A549 (cell line): ENCODE results near the gene DCHS2. TPM values are rescaled to one million over a fixed set of nuclear protein-coding genes. Genes with fewer than 3 reads are reported as not detected.

ENCODE experiments used
- ATAC-seq, 2 experiments: fragments of 200-7000 bp in 1 of 2; fragments of >200 bp in 1 of 2; cut with Nextera tagmentation in 1 of 2; cut with Tn5 transposase in 1 of 2; 3 replicates each; pipeline versions ENCODE4 v1.8.0 to v1.9.1; 2018 to 2020; ENCODE audit warnings: mild to moderate bottlenecking in 1 of 2, moderate library complexity in 1 of 2
- CTCF ChIA-PET: fragments of 300-600 bp; sonication (Branson Sonifier 250); formaldehyde crosslinking; extraction: SDS; loops from one replicate; lab custom pipeline; 2021; ENCODE audit warnings: antibody characterized with exemption, inconsistent platforms; lab: Yijun Ruan, JAX
- POLR2A ChIA-PET: fragments of 350-600 bp; formaldehyde crosslinking; extraction: SDS; loops from one replicate; lab custom pipeline; 2021; ENCODE audit warnings: antibody characterized with exemption, inconsistent platforms; lab: Yijun Ruan, JAX
- DNase-seq, 2 experiments: peaks; one replicate each; pipeline versions ENCODE4 v3.0.0 to v3.0.0-alpha.2; 2011 to 2016; ENCODE audit warnings: low read depth in 1 of 2, low spot score in 1 of 2
- FAIRE-seq: peaks from 2 replicates; lab custom pipeline; 2011; peaks lifted over from hg19 to GRCh38; lab: Jason Lieb, UNC
- H3K27ac ChIP-seq, 2 experiments: fragments of >200 bp; sonication (Bioruptor Twin); formaldehyde crosslinking; 3 replicates each; pipeline ENCODE4 v1.5.1; 2016 to 2017
- H3K4me1 ChIP-seq: fragments of >200 bp; sonication (Bioruptor Twin); formaldehyde crosslinking; 3 replicates; pipeline ENCODE4 v1.6.1; 2016
- H3K4me2 ChIP-seq: fragments of >200 bp; sonication (Bioruptor Twin); formaldehyde crosslinking; 3 replicates; pipeline ENCODE4 v1.6.1; 2016
- H3K4me3 ChIP-seq: fragments of >200 bp; sonication (Bioruptor Twin); formaldehyde crosslinking; 3 replicates; pipeline ENCODE4 v1.5.1; 2016
- H3K9me3 ChIP-seq: fragments of >200 bp; sonication (Bioruptor Twin); formaldehyde crosslinking; 3 replicates; pipeline ENCODE4 v1.6.1; 2016
- ATOH8 ChIP-seq: fragments of 250-450 bp; sonication (Bioruptor Pico); IDR thresholded peaks from 2 replicates; pipeline ENCODE4 v1.5.0; 2020; ENCODE audit warnings: low read depth, mild to moderate bottlenecking, moderate library complexity
- BCL3 ChIP-seq: fragments of >200 bp; sonication (Bioruptor Twin); formaldehyde crosslinking; IDR thresholded peaks from 3 replicates; pipeline ENCODE4 v1.6.1; 2016
- CBX2 ChIP-seq: fragments of 200-600 bp; sonication (generic); IDR thresholded peaks from 2 replicates; pipeline ENCODE4 v1.6.1; 2016; ENCODE audit warnings: low read depth, mild to moderate bottlenecking, borderline replicate concordance
- CHD2 ChIP-seq: fragments of 150-350 bp; IDR thresholded peaks from 2 replicates; pipeline ENCODE4 v1.6.1; 2014; ENCODE audit warnings: low read length; ENCODE audit not compliant: partially characterized antibody
- CHD4 ChIP-seq: fragments of 200-600 bp; sonication (generic); IDR thresholded peaks from 2 replicates; pipeline ENCODE4 v1.6.1; 2016; ENCODE audit warnings: antibody characterized with exemption, mild to moderate bottlenecking, borderline replicate concordance
- E2F6 ChIP-seq: IDR thresholded peaks from 2 replicates; pipeline ENCODE4 v1.6.1; 2012; ENCODE audit warnings: low read depth, borderline replicate concordance
- EHMT2 ChIP-seq: fragments of 200-600 bp; sonication (generic); IDR thresholded peaks from 2 replicates; pipeline ENCODE4 v1.6.1; 2016; ENCODE audit warnings: antibody characterized with exemption, low read depth, mild to moderate bottlenecking, moderate library complexity
- EP300 ChIP-seq, 2 experiments: fragments of >200 bp; sonication (Bioruptor Twin); formaldehyde crosslinking; IDR thresholded peaks; 2 replicates in 1 of 2; 3 replicates in 1 of 2; pipeline ENCODE4 v1.6.1; 2016 to 2017
- FOSB ChIP-seq: fragments of 250-450 bp; sonication (Bioruptor Pico); IDR thresholded peaks from 2 replicates; pipeline ENCODE4 v1.5.0; 2020; ENCODE audit warnings: mild to moderate bottlenecking, moderate library complexity
- FOSL2 ChIP-seq, 2 experiments: fragments of 450-650 bp in 1 of 2; fragments of >200 bp in 1 of 2; sonication (Bioruptor Twin) in 1 of 2; formaldehyde crosslinking; IDR thresholded peaks; 2 replicates each; pipeline versions ENCODE4 v1.5.0 to v1.6.1; 2016 to 2020; ENCODE audit warnings: mild to moderate bottlenecking in 1 of 2, moderate library complexity in 1 of 2
- GATA3 ChIP-seq: IDR thresholded peaks from 2 replicates; pipeline ENCODE4 v1.6.1; 2012; ENCODE audit warnings: borderline replicate concordance
- HDAC2 ChIP-seq: fragments of 200-600 bp; sonication (generic); IDR thresholded peaks from 2 replicates; pipeline ENCODE4 v1.6.1; 2016
- HMGXB4 ChIP-seq: fragments of 250-450 bp; sonication (Bioruptor Pico); IDR thresholded peaks from 2 replicates; pipeline ENCODE4 v1.5.0; 2021; ENCODE audit warnings: mild to moderate bottlenecking, moderate library complexity, borderline replicate concordance
- HOXA7 ChIP-seq: fragments of 250-450 bp; sonication (Bioruptor Pico); IDR thresholded peaks from 2 replicates; pipeline ENCODE4 v1.5.0; 2020; ENCODE audit warnings: mild to moderate bottlenecking, moderate library complexity
- HOXB13 ChIP-seq: fragments of 250-450 bp; sonication (Bioruptor Pico); IDR thresholded peaks from 2 replicates; pipeline ENCODE4 v1.5.0; 2020; ENCODE audit warnings: low read depth, mild to moderate bottlenecking, moderate library complexity
- HOXB5 ChIP-seq: fragments of 250-450 bp; sonication (Bioruptor Pico); IDR thresholded peaks from 2 replicates; pipeline ENCODE4 v1.5.0; 2020; ENCODE audit warnings: mild to moderate bottlenecking, moderate library complexity
- JUNB ChIP-seq: fragments of >200 bp; sonication (Bioruptor Twin); formaldehyde crosslinking; IDR thresholded peaks from 2 replicates; pipeline ENCODE4 v1.6.1; 2016
- KDM1A ChIP-seq: fragments of 200-600 bp; sonication (generic); IDR thresholded peaks from 2 replicates; pipeline ENCODE4 v1.6.1; 2016; ENCODE audit warnings: low read depth, mild to moderate bottlenecking
- MAFK ChIP-seq: fragments of 450-650 bp; IDR thresholded peaks from 2 replicates; pipeline ENCODE4 v1.6.1; 2014; ENCODE audit not compliant: partially characterized antibody
- MAX ChIP-seq: IDR thresholded peaks from 2 replicates; pipeline ENCODE4 v1.6.1; 2012
- MYC ChIP-seq: IDR thresholded peaks from 2 replicates; pipeline ENCODE4 v1.6.1; 2012; ENCODE audit warnings: mild to moderate bottlenecking, inconsistent platforms, low read length, improper control_type of control experiment, borderline replicate concordance
- NR3C1 ChIP-seq: fragments of >200 bp; sonication (Bioruptor Twin); formaldehyde crosslinking; IDR thresholded peaks from 3 replicates; pipeline ENCODE4 v1.6.1; 2017
- PHF8 ChIP-seq: fragments of 200-600 bp; sonication (generic); IDR thresholded peaks from 2 replicates; pipeline ENCODE4 v1.6.1; 2016; ENCODE audit warnings: low read depth, mild to moderate bottlenecking, antibody characterized with exemption, moderate library complexity, borderline replicate concordance
- POLR2A ChIP-seq: IDR thresholded peaks from 2 replicates; pipeline ENCODE4 v1.6.1; 2012; ENCODE audit warnings: mild to moderate bottlenecking, low read length
- RAD21 ChIP-seq, 2 experiments: fragments of >200 bp in 1 of 2; sonication (Bioruptor Twin) in 1 of 2; formaldehyde crosslinking in 1 of 2; IDR thresholded peaks in 1 of 2; conservative IDR thresholded peaks in 1 of 2; 2 replicates in 1 of 2; 3 replicates in 1 of 2; pipeline ENCODE4 v1.6.1; 2012 to 2018; ENCODE audit warnings: inconsistent platforms in 1 of 2
- RARB ChIP-seq: fragments of 250-450 bp; sonication (Bioruptor Pico); IDR thresholded peaks from 2 replicates; pipeline ENCODE4 v1.8.0; 2021; ENCODE audit warnings: mild to moderate bottlenecking, moderate library complexity
- RCOR1 ChIP-seq: fragments of 150-350 bp; IDR thresholded peaks from 2 replicates; pipeline ENCODE4 v1.6.1; 2014; ENCODE audit warnings: antibody characterized with exemption, low read length, low read depth
- RFX5 ChIP-seq: fragments of 450-650 bp; IDR thresholded peaks from 2 replicates; pipeline ENCODE4 v1.7.1; 2014; ENCODE audit warnings: antibody characterized with exemption, mild to moderate bottlenecking, moderate library complexity
- TFCP2L1 ChIP-seq: fragments of 250-450 bp; sonication (Bioruptor Pico); IDR thresholded peaks from 2 replicates; pipeline ENCODE4 v1.5.0; 2021; ENCODE audit warnings: mild to moderate bottlenecking
- TP53 ChIP-seq: fragments of 250-450 bp; sonication (Bioruptor Pico); IDR thresholded peaks from 2 replicates; pipeline ENCODE4 v1.5.0; 2021; ENCODE audit warnings: mild to moderate bottlenecking, moderate library complexity
- USF2 ChIP-seq: fragments of 450-650 bp; IDR thresholded peaks from 2 replicates; pipeline ENCODE4 v1.6.1; 2014; ENCODE audit warnings: antibody characterized with exemption
- ZC3H11A ChIP-seq: fragments of 450-650 bp; IDR thresholded peaks from 2 replicates; pipeline ENCODE4 v1.6.1; 2014; ENCODE audit warnings: antibody characterized with exemption, mild to moderate bottlenecking
- ZFP36 ChIP-seq: fragments of 450-650 bp; IDR thresholded peaks from 2 replicates; pipeline ENCODE4 v1.6.1; 2014; ENCODE audit warnings: borderline replicate concordance; ENCODE audit not compliant: partially characterized antibody
- WGBS: methylation state at CpG from one replicate; pipeline ENCODE4 v1.1.6; 2017; ENCODE audit errors: missing lambda C conversion rate; 5-methylcytosine and 5-hydroxymethylcytosine counted together
- polyA plus RNA-seq, 4 experiments: library from polyadenylated mRNA; depleted of rRNA in 3 of 4; stranded (reverse); fragments of >200 nt; fragmentation: RNase III in 1 of 4; extraction: RNeasy Plus Mini Kit Qiagen cat#74134 plus additional on column Dnase treatment in 1 of 4; gene quantifications; 2 replicates in 3 of 4; 3 replicates in 1 of 4; pipeline ENCODE4 v1.2.3, GENCODE V29; 2011 to 2017

Gene DCHS2
- polyA plus RNA-seq, 2 of the 4 experiments (the other 2 are of a cell fraction) = 0.06 TPM; not detected in 1

- 96% methylated on average over 1 of the region's 1 CpG for WGBS
- no peaks in the 10 kb centered on the region for H3K4me1 ChIP-seq
- no peak overlapping the region for H3K4me2 ChIP-seq
- no peak overlapping the region for H3K27ac ChIP-seq
- no peaks in the 10 kb centered on the region for H3K9me3 ChIP-seq
- CTCF ChIA-PET = no interaction called here
- TF ChIP-seq MAX = no peak
- no peak for TF ChIP-seq EHMT2
- TF ChIP-seq HOXA7 (CRISPR knock-in tag) = no peak
- TF ChIP-seq PHF8 = no peak
- TF ChIP-seq HOXB5 (CRISPR knock-in tag) = no peak
- no peak for TF ChIP-seq ATOH8 (CRISPR knock-in tag)
- no peak for TF ChIP-seq CHD2
- TF ChIP-seq ZFP36 = no peak
- TF ChIP-seq MYC = no peak
- no peak for TF ChIP-seq HMGXB4 (CRISPR knock-in tag)
- no peak for TF ChIP-seq GATA3
- TF ChIP-seq FOSL2 (IDR thresholded peaks at IDR 0.05) = no peak
- no peak for TF ChIP-seq FOSL2 (CRISPR knock-in tag; IDR thresholded peaks at IDR 0.05)
- no peak for TF ChIP-seq HDAC2
- no peak for TF ChIP-seq USF2
- TF ChIP-seq RCOR1 = no peak
- no peak for TF ChIP-seq RARB (CRISPR knock-in tag)
- TF ChIP-seq RAD21 (conservative IDR thresholded peaks at IDR 0.05 in 1 of 2, IDR thresholded peaks at IDR 0.05 in 1 of 2) = no peak
- TF ChIP-seq TP53 (CRISPR knock-in tag) = no peak
- TF ChIP-seq CHD4 = no peak
- no peak for ATAC-seq
- DNase-seq = no peak
- POLR2A ChIA-PET = no interaction called here
- FAIRE-seq = no peak
- H3K4me3 ChIP-seq = no peak overlapping the region
These were observed 115.1 kb downstream of the DCHS2 start for GRCh38 chr4:154376486-154376885.

- POLR2A ChIA-PET = no interaction called here
- ATAC-seq = no peak
- CTCF ChIA-PET = no interaction called here
- TF ChIP-seq E2F6 = no peak
- TF ChIP-seq RFX5 = no peak
- TF ChIP-seq FOSB (CRISPR knock-in tag) = no peak
- TF ChIP-seq PHF8 = no peak
- no peak for TF ChIP-seq ZC3H11A
- no peak for TF ChIP-seq HMGXB4 (CRISPR knock-in tag)
- TF ChIP-seq CBX2 = no peak
- TF ChIP-seq POLR2A = no peak
- TF ChIP-seq HOXB13 (CRISPR knock-in tag) = no peak
- TF ChIP-seq CHD2 = no peak
- TF ChIP-seq NR3C1 = no peak
- no peak for TF ChIP-seq TFCP2L1
- TF ChIP-seq EP300 (IDR thresholded peaks at IDR 0.05) = no peak
- TF ChIP-seq KDM1A = no peak
- no peak for TF ChIP-seq BCL3
- no peak for TF ChIP-seq JUNB
- TF ChIP-seq MAFK = no peak
- TF ChIP-seq HDAC2 = no peak
These were observed 123.5 kb downstream of the DCHS2 start for GRCh38 chr4:154368060-154368459.

More at GRCh38 chr4:154368060-154368459, 123.5 kb downstream of the DCHS2 start:
- Histone ChIP-seq H3K4me1 (no peaks in the 10 kb centered on the region), H3K27ac (no peak overlapping the region), H3K9me3 (no peaks in the 10 kb centered on the region), H3K4me3 (no peak overlapping the region), H3K4me2 (no peak overlapping the region)
- FAIRE-seq (no peak), DNase-seq (no peak)
- WGBS = 7% methylated on average over 4 of the region's 4 CpGs
